HK-2 (cell line): ENCODE measurements around the gene SLC35D3.
"Not testable (repeated sequence)": the region's sequence is repeated elsewhere in the genome, so short reads cannot be mapped to it uniquely, and the experiment has no call there.

Experiments
- DNase-seq: peaks from one replicate; pipeline ENCODE4 v3.0.0-alpha.2; 2018; ENCODE audit not compliant: unreplicated experiment

SLC35D3 gene

DNA sequence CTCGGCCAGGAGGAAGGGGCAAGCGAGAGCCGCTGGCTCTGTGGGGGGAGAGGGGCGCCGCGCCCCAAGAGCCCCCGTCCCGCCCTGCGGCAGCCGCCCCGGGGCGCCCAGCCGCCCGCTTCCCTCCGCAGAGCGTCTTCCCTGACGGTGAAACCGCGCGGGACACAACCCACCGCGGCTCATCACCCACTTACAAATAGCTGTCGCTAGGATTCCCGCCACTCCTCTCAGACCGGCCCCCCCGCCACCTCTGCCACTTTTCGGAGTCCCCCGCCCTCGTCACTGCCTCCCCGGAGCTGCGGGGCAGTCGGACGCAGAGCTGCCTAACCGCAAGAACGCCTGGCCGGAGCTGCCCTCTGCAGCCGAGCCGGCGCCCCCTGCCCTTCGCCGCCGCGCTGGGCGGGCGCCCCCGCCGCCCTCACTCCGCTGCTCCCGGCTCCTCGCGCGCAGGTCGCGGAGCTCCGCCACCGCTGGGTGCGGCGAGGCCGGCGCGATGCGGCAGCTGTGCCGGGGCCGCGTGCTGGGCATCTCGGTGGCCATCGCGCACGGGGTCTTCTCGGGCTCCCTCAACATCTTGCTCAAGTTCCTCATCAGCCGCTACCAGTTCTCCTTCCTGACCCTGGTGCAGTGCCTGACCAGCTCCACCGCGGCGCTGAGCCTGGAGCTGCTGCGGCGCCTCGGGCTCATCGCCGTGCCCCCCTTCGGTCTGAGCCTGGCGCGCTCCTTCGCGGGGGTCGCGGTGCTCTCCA lies at the start of gene SLC35D3:
SLC35D3 (plus strand) TSS at position 366 of the 749 bp plus-strand sequence; CDS start at position 494, 128 bp downstream.
- DNase-seq: no peak

DNA sequence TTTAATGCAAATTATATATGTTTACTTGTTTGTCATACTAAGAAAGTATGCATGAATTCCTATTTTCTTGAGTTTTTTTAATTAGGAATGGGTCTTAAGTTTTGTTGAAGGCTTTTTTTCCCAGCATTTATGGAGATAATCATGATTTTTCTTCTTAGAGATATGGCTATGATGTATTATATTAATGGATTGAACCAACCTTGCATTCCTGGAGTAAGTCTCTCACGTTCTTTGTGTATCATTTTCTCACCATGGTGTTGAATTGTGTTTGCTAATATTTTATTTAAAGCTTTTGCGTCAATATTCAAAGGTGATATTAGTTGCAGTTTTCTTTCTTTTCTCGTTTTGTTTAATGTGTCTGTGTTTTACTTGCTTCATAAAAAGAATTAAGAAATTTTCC lies 48.4 kb upstream of the SLC35D3 start:
- no peak for DNase-seq

GRCh38 chr6:136876469-136876868 lies 45.6 kb upstream of the SLC35D3 start:
- DNase-seq: not testable (repeated sequence)

DNA sequence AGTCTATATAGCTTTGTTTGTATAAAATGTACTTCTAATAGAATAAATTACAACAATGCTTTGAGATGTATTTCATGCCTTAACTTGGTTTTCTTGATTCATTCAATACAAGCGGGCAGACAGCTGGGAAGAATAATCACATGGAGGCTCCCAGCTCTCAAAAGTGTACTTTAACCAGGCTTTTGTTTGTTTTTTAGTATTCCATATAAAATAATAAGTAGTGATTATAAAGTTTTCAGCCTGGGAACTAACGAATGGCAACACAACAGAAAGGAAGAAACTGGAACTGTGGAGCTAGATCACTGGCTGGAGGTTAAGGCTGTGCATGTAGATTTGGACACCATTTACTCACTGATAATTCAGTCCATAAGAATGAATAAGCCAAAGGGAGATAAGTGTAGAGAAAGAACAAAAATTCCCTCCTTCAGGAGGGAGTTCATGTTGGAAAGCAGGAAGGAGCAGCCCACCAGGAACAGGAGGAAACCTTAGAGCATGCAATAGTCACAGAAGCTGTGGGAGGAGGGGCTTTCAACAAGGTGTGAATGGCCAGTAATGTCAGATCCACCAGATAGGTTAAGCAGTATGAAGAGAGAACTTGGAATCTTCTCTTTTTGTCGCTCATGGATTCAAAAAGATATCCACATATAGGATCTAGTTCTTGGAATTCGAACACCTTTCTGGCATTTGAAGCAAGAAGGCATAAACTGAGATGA lies 41.2 kb upstream of the SLC35D3 start:
- DNase-seq: no peak

DNA sequence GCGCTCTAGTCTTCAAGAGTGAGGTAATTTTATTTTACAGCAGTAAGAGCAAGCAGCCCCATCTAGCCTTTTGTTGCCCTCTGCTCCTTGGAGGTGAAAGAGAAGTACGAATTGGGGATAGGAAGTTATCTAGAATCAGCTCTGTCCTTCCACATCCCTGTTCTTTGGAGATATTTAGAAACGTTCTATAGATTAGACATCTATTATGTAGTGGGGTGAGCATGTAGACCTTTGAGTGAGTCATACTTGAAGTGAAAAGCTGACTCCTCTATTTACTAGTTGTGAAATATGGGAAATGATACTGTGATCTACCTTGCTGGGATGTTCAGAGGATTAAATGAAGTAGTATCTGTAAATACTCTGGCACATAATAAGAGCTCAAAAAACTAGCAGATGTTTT lies 36.0 kb upstream of the SLC35D3 start:
- no peak for DNase-seq

- no peak for DNase-seq
Observed at GRCh38 chr6:136887953-136888352, 34.1 kb upstream of the SLC35D3 start.

- no peak for DNase-seq
Observed at GRCh38 chr6:136889271-136890193, 32.6 kb upstream of the SLC35D3 start.

GRCh38 chr6:136890194-136890839 lies 31.8 kb upstream of the SLC35D3 start:
- DNase-seq: no peak

- DNase-seq: no peak
Observed at GRCh38 chr6:136890986-136891385, 31.1 kb upstream of the SLC35D3 start.

- DNase-seq: no peak
Observed at GRCh38 chr6:136893187-136893586, 28.9 kb upstream of the SLC35D3 start.

DNA sequence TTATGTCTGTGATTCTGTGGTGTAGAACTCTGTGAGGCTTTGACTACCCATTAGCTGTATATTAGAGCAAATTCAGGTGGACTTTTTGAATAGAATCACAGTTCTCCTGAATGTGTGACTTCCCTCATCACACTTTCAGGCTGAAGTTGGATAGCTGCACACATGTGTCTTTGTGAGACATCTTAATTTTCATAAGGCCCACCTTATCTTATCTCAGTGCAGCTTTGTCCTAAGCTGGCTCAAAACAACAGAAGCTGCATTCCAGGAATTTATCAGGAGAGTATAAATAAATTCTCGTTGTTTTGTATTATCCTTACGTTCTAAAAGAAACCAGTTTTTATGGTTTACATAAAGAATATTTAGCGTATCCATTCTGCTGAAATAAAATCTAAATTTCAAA lies 26.2 kb upstream of the SLC35D3 start:
- no peak for DNase-seq

GRCh38 chr6:136897071-136897470 lies 25.0 kb upstream of the SLC35D3 start:
- no peak for DNase-seq

DNA sequence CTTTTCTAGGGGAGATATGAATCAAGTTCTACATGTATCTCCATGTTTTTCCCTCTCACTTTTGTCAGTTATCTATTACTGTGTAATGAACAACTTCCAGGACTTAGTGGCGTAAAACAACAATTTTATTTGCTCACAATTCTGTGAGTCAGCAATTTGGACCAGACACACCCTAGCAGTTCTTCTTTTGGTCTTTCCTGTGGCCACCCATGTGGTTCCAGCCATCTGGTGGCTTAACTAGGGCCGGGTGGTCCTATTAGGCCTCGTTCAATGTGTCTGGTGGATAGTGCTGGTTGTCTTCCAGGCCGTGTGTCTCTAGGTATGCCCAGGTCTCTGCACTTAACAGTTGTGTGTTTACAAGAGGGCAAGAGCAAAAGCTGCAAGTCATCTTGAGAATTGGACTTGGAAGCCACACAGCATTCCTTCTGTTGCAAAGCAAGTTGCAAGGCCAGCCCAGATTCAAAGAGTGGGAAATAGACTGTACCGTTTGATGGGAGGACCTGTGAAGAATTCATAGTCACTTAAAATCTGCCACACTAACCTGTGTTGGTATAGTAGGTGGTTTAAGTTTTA lies 20.8 kb upstream of the SLC35D3 start:
- no peak for DNase-seq

- not testable (repeated sequence) for DNase-seq
Observed at GRCh38 chr6:136904477-136904876, 17.6 kb upstream of the SLC35D3 start.

DNA sequence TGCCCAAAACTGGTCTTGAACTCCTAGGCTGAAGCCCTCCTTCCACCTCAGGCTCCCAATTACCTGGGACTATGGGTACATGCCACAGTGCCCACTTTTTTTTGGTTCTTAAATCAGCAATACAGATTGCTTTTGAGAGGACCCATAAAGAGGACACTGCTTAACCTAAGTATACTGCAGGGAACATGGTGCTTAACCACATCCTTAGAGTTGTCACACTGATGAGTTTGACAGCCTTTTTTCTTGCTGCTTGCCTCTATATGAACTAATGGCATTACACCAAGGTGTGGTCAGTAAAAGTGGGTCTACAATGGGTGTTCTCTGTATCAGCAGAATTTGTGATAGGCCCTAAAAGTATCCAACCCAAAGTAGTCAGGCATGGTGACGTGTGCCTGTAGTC lies 7.2 kb upstream of the SLC35D3 start:
- DNase-seq: no peak

- DNase-seq: no peak
Observed at GRCh38 chr6:136918706-136919105, 3.4 kb upstream of the SLC35D3 start.

GRCh38 chr6:136920216-136920615 lies 1.9 kb upstream of the SLC35D3 start:
- no peak for DNase-seq

GRCh38 chr6:136920671-136921380 lies 1.3 kb upstream of the SLC35D3 start:
- no peak for DNase-seq

DNA sequence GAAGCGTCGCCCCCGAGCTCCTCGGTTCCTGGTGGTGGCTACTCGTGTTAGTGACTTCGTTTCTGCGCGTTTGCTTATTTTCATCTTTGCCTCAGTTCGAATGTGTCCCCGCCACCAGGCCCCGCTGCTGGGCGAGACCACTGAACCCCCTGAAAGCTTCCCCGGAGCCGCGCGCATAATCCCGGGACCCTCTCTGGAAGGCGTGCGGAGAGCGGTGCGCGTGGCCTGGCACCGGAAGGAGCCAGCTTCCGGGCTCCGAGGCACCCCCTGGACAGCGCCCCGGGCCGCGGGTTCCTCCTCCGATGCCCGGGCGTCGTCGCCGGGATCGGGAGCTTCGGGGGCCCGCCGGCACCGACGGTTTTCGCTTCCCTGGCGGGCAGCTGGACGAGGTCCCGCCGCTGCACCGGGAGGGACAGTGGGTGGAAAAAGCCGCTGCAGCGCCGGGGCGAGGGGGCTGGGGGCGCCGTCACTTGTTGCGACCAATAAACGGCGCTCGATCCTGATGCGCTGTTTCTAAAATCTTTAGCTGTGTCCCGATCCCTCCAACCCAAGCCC lies 643 bp upstream of the SLC35D3 start:
- peak; percentile 31 for DNase-seq

DNA sequence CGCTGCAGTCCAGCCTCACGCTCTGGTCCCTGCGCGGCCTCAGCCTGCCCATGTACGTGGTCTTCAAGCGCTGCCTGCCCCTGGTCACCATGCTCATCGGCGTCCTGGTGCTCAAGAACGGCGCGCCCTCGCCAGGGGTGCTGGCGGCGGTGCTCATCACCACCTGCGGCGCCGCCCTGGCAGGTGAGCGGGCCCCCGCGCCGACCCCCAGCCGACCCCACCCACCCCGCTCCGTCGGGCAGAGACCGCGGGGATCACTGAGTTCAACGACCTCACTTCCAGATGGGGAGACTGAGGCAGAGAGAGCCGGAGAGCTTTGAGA lies 545 bp downstream of the SLC35D3 start:
- no peak for DNase-seq
